HEK293 (cell line): ENCODE data around the gene DOCK8.

Experiments used
- ZNF76 ChIP-seq: fragments of 450-650 bp; formaldehyde crosslinking; IDR thresholded peaks from 2 replicates; pipeline ENCODE4; 2016; ENCODE audit warnings: low read depth, missing biosample characterization, missing genetic modification characterization, borderline replicate concordance
- ZNF777 ChIP-seq: fragments of 450-650 bp; formaldehyde crosslinking; IDR thresholded peaks from 2 replicates; pipeline ENCODE4 v1.5.1; 2017; ENCODE audit warnings: missing biosample characterization, missing genetic modification characterization, borderline replicate concordance
- ZNF792 ChIP-seq: fragments of 450-650 bp; formaldehyde crosslinking; IDR thresholded peaks from 2 replicates; pipeline ENCODE4 v1.5.1; 2016; ENCODE audit warnings: missing biosample characterization, missing genetic modification characterization
- TF ChIP-seq, protein P1 (sequence below): fragments of 450-650 bp; formaldehyde crosslinking; IDR thresholded peaks from 2 replicates; pipeline ENCODE4 v1.5.1; 2016; ENCODE audit warnings: missing biosample characterization, missing genetic modification characterization
- TF ChIP-seq, protein P2 (sequence below): fragments of 450-650 bp; formaldehyde crosslinking; IDR thresholded peaks from 2 replicates; pipeline ENCODE4 v1.5.1; 2016; ENCODE audit warnings: missing biosample characterization, missing genetic modification characterization
- TF ChIP-seq, protein P3 (sequence below): fragments of 450-650 bp; formaldehyde crosslinking; IDR thresholded peaks from 2 replicates; pipeline ENCODE4 v1.5.1; 2016; ENCODE audit warnings: missing biosample characterization, missing genetic modification characterization
- TF ChIP-seq, protein P4 (sequence below): sonication (generic); formaldehyde crosslinking; IDR thresholded peaks from 2 replicates; pipeline ENCODE4 v1.8.1; 2022; ENCODE audit warnings: mild to moderate bottlenecking, moderate library complexity, missing genetic modification reagents
- TF ChIP-seq, protein P5 (sequence below): fragments of 450-650 bp; formaldehyde crosslinking; IDR thresholded peaks from 2 replicates; pipeline ENCODE4 v1.5.1; 2016; ENCODE audit warnings: missing biosample characterization, missing genetic modification characterization, low read depth

DNA sequence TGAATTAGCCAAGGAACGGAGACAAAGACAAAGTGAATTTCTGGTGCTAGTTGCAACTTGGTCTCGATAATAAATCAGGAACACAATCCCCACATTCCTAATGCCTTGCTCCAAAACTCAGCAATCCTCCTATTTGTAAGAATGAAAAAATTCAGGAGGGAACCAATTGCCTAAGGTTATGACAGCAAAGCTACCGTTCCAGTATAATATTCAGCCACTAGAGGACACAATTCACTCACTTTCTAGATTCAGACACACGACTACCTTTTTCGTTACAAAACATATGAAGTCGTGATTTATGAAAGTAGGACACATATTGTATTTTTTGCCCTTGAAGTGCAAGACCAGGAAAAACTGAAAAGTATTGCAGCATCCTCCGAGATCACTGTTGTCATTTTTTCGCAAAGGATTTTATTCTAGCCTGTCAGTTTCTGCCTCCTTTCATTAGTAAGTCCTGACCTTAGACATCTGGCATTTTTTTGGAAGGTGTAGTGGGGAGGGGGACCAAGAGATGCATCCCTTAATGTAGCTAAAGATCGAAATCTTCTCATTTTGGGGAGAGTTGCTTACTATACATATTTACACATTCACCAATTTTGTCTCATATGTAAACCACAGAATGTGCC is 133.1 kb downstream of the DOCK8 start:
- TF ChIP-seq, protein P1, sequence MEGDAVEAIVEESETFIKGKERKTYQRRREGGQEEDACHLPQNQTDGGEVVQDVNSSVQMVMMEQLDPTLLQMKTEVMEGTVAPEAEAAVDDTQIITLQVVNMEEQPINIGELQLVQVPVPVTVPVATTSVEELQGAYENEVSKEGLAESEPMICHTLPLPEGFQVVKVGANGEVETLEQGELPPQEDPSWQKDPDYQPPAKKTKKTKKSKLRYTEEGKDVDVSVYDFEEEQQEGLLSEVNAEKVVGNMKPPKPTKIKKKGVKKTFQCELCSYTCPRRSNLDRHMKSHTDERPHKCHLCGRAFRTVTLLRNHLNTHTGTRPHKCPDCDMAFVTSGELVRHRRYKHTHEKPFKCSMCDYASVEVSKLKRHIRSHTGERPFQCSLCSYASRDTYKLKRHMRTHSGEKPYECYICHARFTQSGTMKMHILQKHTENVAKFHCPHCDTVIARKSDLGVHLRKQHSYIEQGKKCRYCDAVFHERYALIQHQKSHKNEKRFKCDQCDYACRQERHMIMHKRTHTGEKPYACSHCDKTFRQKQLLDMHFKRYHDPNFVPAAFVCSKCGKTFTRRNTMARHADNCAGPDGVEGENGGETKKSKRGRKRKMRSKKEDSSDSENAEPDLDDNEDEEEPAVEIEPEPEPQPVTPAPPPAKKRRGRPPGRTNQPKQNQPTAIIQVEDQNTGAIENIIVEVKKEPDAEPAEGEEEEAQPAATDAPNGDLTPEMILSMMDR: peak; percentile 54
- TF ChIP-seq, protein P2, sequence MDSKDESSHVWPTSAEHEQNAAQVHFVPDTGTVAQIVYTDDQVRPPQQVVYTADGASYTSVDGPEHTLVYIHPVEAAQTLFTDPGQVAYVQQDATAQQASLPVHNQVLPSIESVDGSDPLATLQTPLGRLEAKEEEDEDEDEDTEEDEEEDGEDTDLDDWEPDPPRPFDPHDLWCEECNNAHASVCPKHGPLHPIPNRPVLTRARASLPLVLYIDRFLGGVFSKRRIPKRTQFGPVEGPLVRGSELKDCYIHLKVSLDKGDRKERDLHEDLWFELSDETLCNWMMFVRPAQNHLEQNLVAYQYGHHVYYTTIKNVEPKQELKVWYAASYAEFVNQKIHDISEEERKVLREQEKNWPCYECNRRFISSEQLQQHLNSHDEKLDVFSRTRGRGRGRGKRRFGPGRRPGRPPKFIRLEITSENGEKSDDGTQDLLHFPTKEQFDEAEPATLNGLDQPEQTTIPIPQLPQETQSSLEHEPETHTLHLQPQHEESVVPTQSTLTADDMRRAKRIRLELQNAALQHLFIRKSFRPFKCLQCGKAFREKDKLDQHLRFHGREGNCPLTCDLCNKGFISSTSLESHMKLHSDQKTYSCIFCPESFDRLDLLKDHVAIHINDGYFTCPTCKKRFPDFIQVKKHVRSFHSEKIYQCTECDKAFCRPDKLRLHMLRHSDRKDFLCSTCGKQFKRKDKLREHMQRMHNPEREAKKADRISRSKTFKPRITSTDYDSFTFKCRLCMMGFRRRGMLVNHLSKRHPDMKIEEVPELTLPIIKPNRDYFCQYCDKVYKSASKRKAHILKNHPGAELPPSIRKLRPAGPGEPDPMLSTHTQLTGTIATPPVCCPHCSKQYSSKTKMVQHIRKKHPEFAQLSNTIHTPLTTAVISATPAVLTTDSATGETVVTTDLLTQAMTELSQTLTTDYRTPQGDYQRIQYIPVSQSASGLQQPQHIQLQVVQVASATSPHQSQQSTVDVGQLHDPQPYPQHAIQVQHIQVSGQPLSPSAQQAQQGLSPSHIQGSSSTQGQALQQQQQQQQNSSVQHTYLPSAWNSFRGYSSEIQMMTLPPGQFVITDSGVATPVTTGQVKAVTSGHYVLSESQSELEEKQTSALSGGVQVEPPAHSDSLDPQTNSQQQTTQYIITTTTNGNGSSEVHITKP: no peak
- TF ChIP-seq, protein P3, sequence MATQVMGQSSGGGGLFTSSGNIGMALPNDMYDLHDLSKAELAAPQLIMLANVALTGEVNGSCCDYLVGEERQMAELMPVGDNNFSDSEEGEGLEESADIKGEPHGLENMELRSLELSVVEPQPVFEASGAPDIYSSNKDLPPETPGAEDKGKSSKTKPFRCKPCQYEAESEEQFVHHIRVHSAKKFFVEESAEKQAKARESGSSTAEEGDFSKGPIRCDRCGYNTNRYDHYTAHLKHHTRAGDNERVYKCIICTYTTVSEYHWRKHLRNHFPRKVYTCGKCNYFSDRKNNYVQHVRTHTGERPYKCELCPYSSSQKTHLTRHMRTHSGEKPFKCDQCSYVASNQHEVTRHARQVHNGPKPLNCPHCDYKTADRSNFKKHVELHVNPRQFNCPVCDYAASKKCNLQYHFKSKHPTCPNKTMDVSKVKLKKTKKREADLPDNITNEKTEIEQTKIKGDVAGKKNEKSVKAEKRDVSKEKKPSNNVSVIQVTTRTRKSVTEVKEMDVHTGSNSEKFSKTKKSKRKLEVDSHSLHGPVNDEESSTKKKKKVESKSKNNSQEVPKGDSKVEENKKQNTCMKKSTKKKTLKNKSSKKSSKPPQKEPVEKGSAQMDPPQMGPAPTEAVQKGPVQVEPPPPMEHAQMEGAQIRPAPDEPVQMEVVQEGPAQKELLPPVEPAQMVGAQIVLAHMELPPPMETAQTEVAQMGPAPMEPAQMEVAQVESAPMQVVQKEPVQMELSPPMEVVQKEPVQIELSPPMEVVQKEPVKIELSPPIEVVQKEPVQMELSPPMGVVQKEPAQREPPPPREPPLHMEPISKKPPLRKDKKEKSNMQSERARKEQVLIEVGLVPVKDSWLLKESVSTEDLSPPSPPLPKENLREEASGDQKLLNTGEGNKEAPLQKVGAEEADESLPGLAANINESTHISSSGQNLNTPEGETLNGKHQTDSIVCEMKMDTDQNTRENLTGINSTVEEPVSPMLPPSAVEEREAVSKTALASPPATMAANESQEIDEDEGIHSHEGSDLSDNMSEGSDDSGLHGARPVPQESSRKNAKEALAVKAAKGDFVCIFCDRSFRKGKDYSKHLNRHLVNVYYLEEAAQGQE (tag by site-specific recombination): no peak
- no peak for TF ChIP-seq ZNF76 (tag by site-specific recombination)
- no peak for TF ChIP-seq ZNF792 (tag by site-specific recombination)
- TF ChIP-seq, protein P4, sequence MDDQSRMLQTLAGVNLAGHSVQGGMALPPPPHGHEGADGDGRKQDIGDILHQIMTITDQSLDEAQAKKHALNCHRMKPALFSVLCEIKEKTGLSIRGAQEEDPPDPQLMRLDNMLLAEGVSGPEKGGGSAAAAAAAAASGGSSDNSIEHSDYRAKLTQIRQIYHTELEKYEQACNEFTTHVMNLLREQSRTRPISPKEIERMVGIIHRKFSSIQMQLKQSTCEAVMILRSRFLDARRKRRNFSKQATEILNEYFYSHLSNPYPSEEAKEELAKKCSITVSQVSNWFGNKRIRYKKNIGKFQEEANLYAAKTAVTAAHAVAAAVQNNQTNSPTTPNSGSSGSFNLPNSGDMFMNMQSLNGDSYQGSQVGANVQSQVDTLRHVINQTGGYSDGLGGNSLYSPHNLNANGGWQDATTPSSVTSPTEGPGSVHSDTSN: no peak
- no peak for TF ChIP-seq ZNF777 (tag by site-specific recombination)
- TF ChIP-seq, protein P5, sequence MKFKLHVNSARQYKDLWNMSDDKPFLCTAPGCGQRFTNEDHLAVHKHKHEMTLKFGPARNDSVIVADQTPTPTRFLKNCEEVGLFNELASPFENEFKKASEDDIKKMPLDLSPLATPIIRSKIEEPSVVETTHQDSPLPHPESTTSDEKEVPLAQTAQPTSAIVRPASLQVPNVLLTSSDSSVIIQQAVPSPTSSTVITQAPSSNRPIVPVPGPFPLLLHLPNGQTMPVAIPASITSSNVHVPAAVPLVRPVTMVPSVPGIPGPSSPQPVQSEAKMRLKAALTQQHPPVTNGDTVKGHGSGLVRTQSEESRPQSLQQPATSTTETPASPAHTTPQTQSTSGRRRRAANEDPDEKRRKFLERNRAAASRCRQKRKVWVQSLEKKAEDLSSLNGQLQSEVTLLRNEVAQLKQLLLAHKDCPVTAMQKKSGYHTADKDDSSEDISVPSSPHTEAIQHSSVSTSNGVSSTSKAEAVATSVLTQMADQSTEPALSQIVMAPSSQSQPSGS: no peak
